GM12865 (cell line): ENCODE data around the gene SULT1C4.

Experiments used
- DNase-seq: peaks from one replicate; pipeline ENCODE4 v3.0.0; 2010; ENCODE audit warnings: low read depth
- H3K4me3 ChIP-seq: 2 replicates; pipeline ENCODE4 v1.5.1; 2011; ENCODE audit warnings: mild to moderate bottlenecking, low read depth, low read length, control low read depth
- CTCF ChIP-seq: IDR thresholded peaks from 2 replicates; pipeline ENCODE4 v1.5.1; 2011; ENCODE audit warnings: low read length, control low read depth, low read depth, inconsistent platforms; ENCODE audit not compliant: insufficient read depth; ENCODE audit errors: missing control alignments

Gene SULT1C4

GRCh38 chr2:108377815-108378630, at the start of gene SULT1C4:
Gene SULT1C4, plus strand, starts transcription at chr2:108377954. Its CDS starts 384 bp downstream, at chr2:108378338.
- no peak within 1 kb of the TSS for H3K4me3 ChIP-seq
- no peak for TF ChIP-seq CTCF
- DNase-seq: no peak

- no peak for TF ChIP-seq CTCF
- H3K4me3 ChIP-seq: no peak overlapping the region
- no peak for DNase-seq
Measured at GRCh38 chr2:108329771-108330170, 48.0 kb upstream of the SULT1C4 start.

GRCh38 chr2:108330979-108331378, 46.8 kb upstream of the SULT1C4 start:
- no peak for DNase-seq
- no peak overlapping the region for H3K4me3 ChIP-seq
- no peak for TF ChIP-seq CTCF

- TF ChIP-seq CTCF: no peak
- DNase-seq: no peak
Measured at GRCh38 chr2:108345951-108346350, 31.8 kb upstream of the SULT1C4 start.

GRCh38 chr2:108346827-108347226, 30.9 kb upstream of the SULT1C4 start:
- no peak overlapping the region for H3K4me3 ChIP-seq
- TF ChIP-seq CTCF: no peak
- DNase-seq: no peak

More at GRCh38 chr2:108345951-108346350, 31.8 kb upstream of the SULT1C4 start:
- H3K4me3 ChIP-seq: no peak overlapping the region

- H3K4me3 ChIP-seq: no peak overlapping the region
- DNase-seq: no peak
- TF ChIP-seq CTCF: no peak
Measured at GRCh38 chr2:108347786-108348185, 30.0 kb upstream of the SULT1C4 start.
